Karpas-422 (cell line): ENCODE results near the gene OR4C45. TPM values are rescaled to one million over a fixed set of nuclear protein-coding genes. Genes with fewer than 3 reads are reported as not detected.
"Not testable (repeated sequence)": the region's sequence is repeated elsewhere in the genome, so short reads cannot be mapped to it uniquely, and the experiment has no call there.

Experiments
- DNase-seq: peaks from one replicate; pipeline ENCODE4 v3.0.0-alpha.2; 2015
- H2AFZ ChIP-seq: fragments of 200-600 bp; sonication (generic); 2 replicates; pipeline ENCODE4 v1.6.1; 2014; ENCODE audit warnings: antibody characterized with exemption, low read length, mixed read lengths
- H3K27ac ChIP-seq: fragments of 200-600 bp; sonication (generic); 2 replicates; pipeline ENCODE4 v1.5.1; 2014; ENCODE audit warnings: mild to moderate bottlenecking, low read length, moderate library complexity
- H3K27me3 ChIP-seq: fragments of 200-600 bp; sonication (generic); 2 replicates; pipeline ENCODE4 v1.6.1; 2014; ENCODE audit warnings: low read length, mixed read lengths
- H3K36me3 ChIP-seq: fragments of 200-600 bp; sonication (generic); 2 replicates; pipeline ENCODE4 v1.6.1; 2014; ENCODE audit warnings: low read length, mixed read lengths; ENCODE audit not compliant: insufficient read depth
- H3K4me1 ChIP-seq: fragments of 200-600 bp; sonication (generic); 2 replicates; pipeline ENCODE4 v1.6.1; 2014; ENCODE audit warnings: mild to moderate bottlenecking, low read length, mixed read lengths
- H3K4me2 ChIP-seq: fragments of 200-600 bp; sonication (generic); 2 replicates; pipeline ENCODE4 v1.6.1; 2014; ENCODE audit warnings: low read length, low read depth, mild to moderate bottlenecking; ENCODE audit not compliant: poor library complexity, severe bottlenecking
- H3K4me3 ChIP-seq: fragments of 200-600 bp; sonication (generic); 2 replicates; pipeline ENCODE4 v1.5.1; 2014; ENCODE audit warnings: mild to moderate bottlenecking, antibody characterized with exemption, low read length, mixed read lengths
- H3K79me2 ChIP-seq: fragments of 200-600 bp; sonication (generic); 2 replicates; pipeline ENCODE4 v1.6.1; 2014; ENCODE audit warnings: mild to moderate bottlenecking, low read length, mixed read lengths
- H3K9ac ChIP-seq: fragments of 200-600 bp; sonication (generic); 2 replicates; pipeline ENCODE4 v1.6.0; 2014; ENCODE audit warnings: low read length
- H3K9me2 ChIP-seq: fragments of 200-600 bp; sonication (generic), shearing (Covaris generic); replicated peaks from 2 replicates; pipeline ENCODE4 v1.6.0; 2014; ENCODE audit warnings: mild to moderate bottlenecking, low read length, moderate library complexity; ENCODE audit not compliant: insufficient read depth
- H3K9me3 ChIP-seq: fragments of 300-700, 200-600 bp; sonication (generic); 2 replicates; pipeline ENCODE4 v1.6.1; 2014; ENCODE audit warnings: low read length, mixed read lengths
- H4K20me1 ChIP-seq: fragments of 200-600 bp; sonication (generic); 2 replicates; pipeline ENCODE4 v1.6.1; 2014; ENCODE audit warnings: mild to moderate bottlenecking, antibody characterized with exemption, low read length, low read depth; ENCODE audit not compliant: insufficient read depth
- total RNA-seq: library from RNA; depleted of rRNA; stranded (reverse); fragments of >200 nt; shearing (Covaris generic); gene quantifications from 2 replicates; pipeline ENCODE4 v1.2.3, GENCODE V29; 2014; ENCODE audit warnings: low replicate concordance; rRNA removed

The OR4C45 gene
- not detected in 2 replicates for total RNA-seq

- H3K27me3 ChIP-seq, result no peaks in the 10 kb centered on the region
- DNase-seq, result no peak
- no peaks in the 10 kb centered on the region for H3K36me3 ChIP-seq
- no peaks in the 10 kb centered on the region for H3K9me3 ChIP-seq
- no peak within 1 kb of the TSS for H3K9ac ChIP-seq
- H3K27ac ChIP-seq, result no peak within 1 kb of the TSS
- H3K9me2 ChIP-seq, result no peaks in the 10 kb centered on the region
- no peak within 1 kb of the TSS for H2AFZ ChIP-seq
- H3K79me2 ChIP-seq, result no peaks in the 10 kb centered on the region
- H3K4me2 ChIP-seq, result no peak within 1 kb of the TSS
- H4K20me1 ChIP-seq, result no peaks in the 10 kb centered on the region
- H3K4me1 ChIP-seq, result no peaks in the 10 kb centered on the region
- H3K4me3 ChIP-seq, result no peak within 1 kb of the TSS
Observed at GRCh38 chr11:50032574-50032973, at the start of gene OR4C45. OR4C45 (plus strand) TSS chr11:50032874.

- H3K79me2 ChIP-seq, result no peaks in the 10 kb centered on the region
- no peaks in the 10 kb centered on the region for H3K27me3 ChIP-seq
- no peak overlapping the region for H3K9ac ChIP-seq
- H3K9me2 ChIP-seq, result no peaks in the 10 kb centered on the region
- no peak overlapping the region for H3K4me2 ChIP-seq
- no peaks in the 10 kb centered on the region for H3K9me3 ChIP-seq
- no peaks in the 10 kb centered on the region for H3K4me1 ChIP-seq
- H3K4me3 ChIP-seq, result no peak overlapping the region
- no peaks in the 10 kb centered on the region for H4K20me1 ChIP-seq
- no peak overlapping the region for H2AFZ ChIP-seq
- H3K36me3 ChIP-seq, result no peaks in the 10 kb centered on the region
- DNase-seq, result peak; percentile 94
- no peak overlapping the region for H3K27ac ChIP-seq
Observed at GRCh38 chr11:49995565-49995964, 37.1 kb upstream of the OR4C45 start.

GRCh38 chr11:50030193-50030592 lies 2.5 kb upstream of the OR4C45 start:
- Histone ChIP-seq H3K4me3 (no peak overlapping the region), H2AFZ (no peak overlapping the region), H3K27ac (no peak overlapping the region)

GRCh38 chr11:50036239-50036638 lies 3.6 kb downstream of the OR4C45 start:
- not testable (repeated sequence) for DNase-seq, H3K9ac ChIP-seq, H2AFZ ChIP-seq, H3K4me3 ChIP-seq, H3K79me2 ChIP-seq, H3K27ac ChIP-seq, H3K4me1 ChIP-seq, H3K36me3 ChIP-seq, H3K4me2 ChIP-seq, H3K27me3 ChIP-seq, H3K9me2 ChIP-seq, H3K9me3 ChIP-seq, H4K20me1 ChIP-seq

More at GRCh38 chr11:50030193-50030592, 2.5 kb upstream of the OR4C45 start:
- H3K4me2 ChIP-seq, result no peak overlapping the region
- no peaks in the 10 kb centered on the region for H3K79me2 ChIP-seq
- no peaks in the 10 kb centered on the region for H4K20me1 ChIP-seq
- no peaks in the 10 kb centered on the region for H3K27me3 ChIP-seq
- H3K9me3 ChIP-seq, result no peaks in the 10 kb centered on the region
- no peak for DNase-seq
- no peaks in the 10 kb centered on the region for H3K36me3 ChIP-seq
- H3K9me2 ChIP-seq, result no peaks in the 10 kb centered on the region
- no peaks in the 10 kb centered on the region for H3K4me1 ChIP-seq
- no peak overlapping the region for H3K9ac ChIP-seq

GRCh38 chr11:50037251-50037650 lies 4.6 kb downstream of the OR4C45 start:
- Histone ChIP-seq H4K20me1 (no peaks in the 10 kb centered on the region), H3K36me3 (no peaks in the 10 kb centered on the region), H3K4me1 (no peaks in the 10 kb centered on the region), H3K9me2 (no peaks in the 10 kb centered on the region), H3K79me2 (no peaks in the 10 kb centered on the region), H3K27me3 (no peaks in the 10 kb centered on the region), H3K4me2 (no peak overlapping the region), H3K9me3 (no peaks in the 10 kb centered on the region), H2AFZ (no peak overlapping the region), H3K27ac (no peak overlapping the region), H3K4me3 (no peak overlapping the region), H3K9ac (no peak overlapping the region)
- DNase-seq, result no peak

GRCh38 chr11:50044647-50045046 lies 12.0 kb downstream of the OR4C45 start:
- no peak overlapping the region for H3K4me2 ChIP-seq
- H4K20me1 ChIP-seq, result no peaks in the 10 kb centered on the region
- H3K9me3 ChIP-seq, result no peaks in the 10 kb centered on the region
- no peak for DNase-seq
- H3K9me2 ChIP-seq, result no peaks in the 10 kb centered on the region
- H3K4me1 ChIP-seq, result no peaks in the 10 kb centered on the region
- H3K4me3 ChIP-seq, result no peak overlapping the region
- H3K9ac ChIP-seq, result no peak overlapping the region
- no peaks in the 10 kb centered on the region for H3K79me2 ChIP-seq
- no peaks in the 10 kb centered on the region for H3K36me3 ChIP-seq
- no peak overlapping the region for H3K27ac ChIP-seq
- H3K27me3 ChIP-seq, result no peaks in the 10 kb centered on the region
- H2AFZ ChIP-seq, result no peak overlapping the region

- H3K4me3 ChIP-seq, H3K36me3 ChIP-seq: not testable (repeated sequence)
Observed at GRCh38 chr11:50063056-50063455, 30.4 kb downstream of the OR4C45 start.

GRCh38 chr11:50070389-50070788 lies 37.7 kb downstream of the OR4C45 start:
- no peak overlapping the region for H2AFZ ChIP-seq
- H3K4me1 ChIP-seq, result no peaks in the 10 kb centered on the region
- H3K9ac ChIP-seq, result no peak overlapping the region
- H3K36me3 ChIP-seq, result no peaks in the 10 kb centered on the region
- no peaks in the 10 kb centered on the region for H3K79me2 ChIP-seq
- no peak overlapping the region for H3K27ac ChIP-seq
- no peaks in the 10 kb centered on the region for H3K9me3 ChIP-seq
- DNase-seq, result no peak
- no peaks in the 10 kb centered on the region for H3K27me3 ChIP-seq
- H3K4me2 ChIP-seq, result no peak overlapping the region
- H4K20me1 ChIP-seq, result no peaks in the 10 kb centered on the region
- no peaks in the 10 kb centered on the region for H3K9me2 ChIP-seq
- no peak overlapping the region for H3K4me3 ChIP-seq

More at GRCh38 chr11:50063056-50063455, 30.4 kb downstream of the OR4C45 start:
- not testable (repeated sequence) for H3K4me1 ChIP-seq, H3K27ac ChIP-seq, H4K20me1 ChIP-seq, H3K9ac ChIP-seq, H3K9me3 ChIP-seq, H3K4me2 ChIP-seq, H2AFZ ChIP-seq, DNase-seq, H3K9me2 ChIP-seq, H3K79me2 ChIP-seq, H3K27me3 ChIP-seq
